Right lobe of liver (tissue), 6 donors: Measurements from ENCODE around the gene CTSA. TPM values are rescaled to one million over a fixed set of nuclear protein-coding genes. Genes with fewer than 3 reads are reported as not detected.
A peak's percentile ranks its signal among the peaks of the same experiment; 100 is the strongest.

ENCODE experiments used
- ATAC-seq, 4 donors: fragments of 200-7000 bp; cut with Tn5 transposase; one replicate each; pipeline ENCODE4 v1.9.1; 2020; ENCODE audit warnings: mild to moderate bottlenecking in 4 of 4, moderate library complexity in 4 of 4
- DNase-seq, 3 donors: peaks; one replicate each; pipeline ENCODE4 v3.0.0-alpha.2; 2020
- H3K27ac ChIP-seq, 3 donors: fragments of 200-600 bp; one replicate each; pipeline ENCODE4 v1.8.0; 2022
- H3K27me3 ChIP-seq, 2 donors: fragments of 200-600 bp; one replicate each; pipeline ENCODE4 v1.8.0; 2022
- H3K36me3 ChIP-seq, 4 donors: fragments of 200-600 bp; sonication (generic) in 1 of 4; one replicate each; pipeline versions ENCODE4 v1.5.1 to v1.8.0; 2017 to 2022; ENCODE audit warnings: control low read depth in 1 of 4
- H3K4me1 ChIP-seq, 4 donors: fragments of 200-600 bp; sonication (generic) in 1 of 4; one replicate each; pipeline versions ENCODE4 v1.5.1 to v1.8.0; 2017 to 2022; ENCODE audit warnings: control low read depth in 1 of 4
- H3K4me3 ChIP-seq, 3 donors: fragments of 200-600 bp; one replicate each; pipeline ENCODE4 v1.8.0; 2022
- H3K9me3 ChIP-seq, 4 donors: fragments of 200-600 bp; sonication (generic) in 1 of 4; one replicate each; pipeline versions ENCODE4 v1.5.1 to v1.8.0; 2017 to 2022; ENCODE audit warnings: control low read depth in 1 of 4
- POLR2A ChIP-seq: fragments of 450-650 bp; IDR thresholded peaks from one replicate; pipeline ENCODE4 v1.6.1; 2017; ENCODE audit warnings: antibody characterized with exemption, mild to moderate bottlenecking
- WGBS: methylation state at CpG from one replicate; pipeline ENCODE4 v1.1.6; 2018; ENCODE audit warnings: low coverage, low lambda C conversion rate; ENCODE audit not compliant: insufficient coverage; ENCODE audit errors: missing lambda C conversion rate; 5-methylcytosine and 5-hydroxymethylcytosine counted together
- intact Hi-C, 2 donors: fragments of 100-400 bp; cut with DNase I; formaldehyde crosslinking; loops; one replicate each; pipeline versions ENCODE4 v1.11.2 to v1.14.1; 2022
- total RNA-seq, 6 experiments: library from RNA; depleted of rRNA in 2 of 6; stranded (reverse); fragments of >200 nt in 2 of 6; fragmentation: NEBNext Ultra II Directional in 3 of 6; extraction: Animal tissue kit (Norgen Biotek cat#: 25700) in 3 of 6; gene quantifications; one replicate each; pipeline versions ENCODE4 v1.1.0 to v1.2.4, GENCODE V29; 2016 to 2023
- TF ChIP-seq, protein P1 (sequence below), 4 donors: fragments of 200-600 bp in 3 of 4; fragments of 450-650 bp in 1 of 4; IDR thresholded peaks; one replicate each; pipeline versions ENCODE4 v1.5.1 to v1.8.0; 2016 to 2022; ENCODE audit warnings: antibody characterized with exemption in 4 of 4, mild to moderate bottlenecking in 2 of 4
- donor health status: DM: no; HTN: yes; CAD: no.
- donor health status: DM: no; HTN: no; CAD: no.
- donor health status: DM: no; HTN: no; CAD: no.
- donor health status: DM: no; HTN: yes; CAD: no.
- donor health status: DM: no; HTN: yes; CAD: no.

CTSA gene
- total RNA-seq, 6 experiments from 2014 or later, result 54.4 to 194 (median 134) TPM

DNA sequence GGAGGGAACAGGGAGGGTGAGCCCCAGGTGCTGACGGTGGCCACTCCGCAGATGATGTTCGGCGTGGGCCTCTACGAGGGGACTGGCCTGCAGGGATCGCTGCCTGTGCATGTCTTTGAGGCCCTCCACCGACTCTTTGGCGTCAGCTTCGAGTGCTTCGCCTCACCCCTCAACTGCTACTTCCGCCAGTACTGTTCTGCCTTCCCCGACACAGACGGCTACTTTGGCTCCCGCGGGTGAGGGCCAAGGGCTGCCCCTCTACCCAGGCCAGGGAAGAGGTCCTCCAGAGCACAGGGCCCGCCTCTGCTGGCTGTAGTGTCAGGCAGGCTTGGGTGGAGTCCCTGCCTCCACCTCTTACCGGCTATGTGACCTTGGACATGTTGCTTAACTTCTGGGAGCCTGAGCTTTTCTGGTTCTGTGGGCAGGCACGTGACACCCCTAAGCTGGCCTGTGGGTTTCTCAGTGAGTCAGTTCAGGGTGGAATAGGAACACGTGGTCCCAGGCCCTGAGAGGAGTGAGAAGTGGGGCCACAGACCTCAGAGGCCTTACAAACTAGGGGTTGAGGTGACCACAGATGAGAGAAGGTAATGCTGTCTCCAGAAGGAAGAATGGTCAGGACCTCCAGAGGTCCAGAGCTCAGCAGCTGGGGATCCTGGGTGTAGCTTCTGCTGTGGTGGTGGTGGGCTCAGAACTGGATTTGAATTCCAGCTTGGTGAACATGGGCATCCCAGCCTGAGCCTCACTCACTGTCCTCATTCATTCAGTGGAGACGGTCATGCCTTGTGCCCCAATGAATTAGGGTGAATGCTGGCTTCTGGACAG is 55.2 kb downstream of the CTSA start:
- Histone ChIP-seq H3K27ac (peak overlapping the region; percentile 62 to 76 (median 68)), H3K4me3 (no peak overlapping the region), H3K36me3 (peaks cover 5 to 76% (median 30%) of the 10 kb centered on the region in 4 donors), H3K9me3 (no peaks in the 10 kb centered on the region), H3K27me3 (no peaks in the 10 kb centered on the region), H3K4me1 (peaks cover 0 to 23% (median 3%) of the 10 kb centered on the region in 4 donors)
- DNase-seq, result peak; percentile 78 to 90 (median 89)
- TF ChIP-seq, protein P1, sequence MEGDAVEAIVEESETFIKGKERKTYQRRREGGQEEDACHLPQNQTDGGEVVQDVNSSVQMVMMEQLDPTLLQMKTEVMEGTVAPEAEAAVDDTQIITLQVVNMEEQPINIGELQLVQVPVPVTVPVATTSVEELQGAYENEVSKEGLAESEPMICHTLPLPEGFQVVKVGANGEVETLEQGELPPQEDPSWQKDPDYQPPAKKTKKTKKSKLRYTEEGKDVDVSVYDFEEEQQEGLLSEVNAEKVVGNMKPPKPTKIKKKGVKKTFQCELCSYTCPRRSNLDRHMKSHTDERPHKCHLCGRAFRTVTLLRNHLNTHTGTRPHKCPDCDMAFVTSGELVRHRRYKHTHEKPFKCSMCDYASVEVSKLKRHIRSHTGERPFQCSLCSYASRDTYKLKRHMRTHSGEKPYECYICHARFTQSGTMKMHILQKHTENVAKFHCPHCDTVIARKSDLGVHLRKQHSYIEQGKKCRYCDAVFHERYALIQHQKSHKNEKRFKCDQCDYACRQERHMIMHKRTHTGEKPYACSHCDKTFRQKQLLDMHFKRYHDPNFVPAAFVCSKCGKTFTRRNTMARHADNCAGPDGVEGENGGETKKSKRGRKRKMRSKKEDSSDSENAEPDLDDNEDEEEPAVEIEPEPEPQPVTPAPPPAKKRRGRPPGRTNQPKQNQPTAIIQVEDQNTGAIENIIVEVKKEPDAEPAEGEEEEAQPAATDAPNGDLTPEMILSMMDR (IDR thresholded peaks at IDR 0.05), result no peak
- peak; percentile 29 for TF ChIP-seq POLR2A
- peak; percentile 84 to 90 (median 88) for ATAC-seq
- intact Hi-C loops, result loop anchor here in 1 of 2 donors (10.0 kb wide), 1 partner anchor 52 kb away; the partner anchor contains the start of genes CTSA and NEURL2
- 29% methylated on average over 2 of the region's 20 CpGs for WGBS

DNA sequence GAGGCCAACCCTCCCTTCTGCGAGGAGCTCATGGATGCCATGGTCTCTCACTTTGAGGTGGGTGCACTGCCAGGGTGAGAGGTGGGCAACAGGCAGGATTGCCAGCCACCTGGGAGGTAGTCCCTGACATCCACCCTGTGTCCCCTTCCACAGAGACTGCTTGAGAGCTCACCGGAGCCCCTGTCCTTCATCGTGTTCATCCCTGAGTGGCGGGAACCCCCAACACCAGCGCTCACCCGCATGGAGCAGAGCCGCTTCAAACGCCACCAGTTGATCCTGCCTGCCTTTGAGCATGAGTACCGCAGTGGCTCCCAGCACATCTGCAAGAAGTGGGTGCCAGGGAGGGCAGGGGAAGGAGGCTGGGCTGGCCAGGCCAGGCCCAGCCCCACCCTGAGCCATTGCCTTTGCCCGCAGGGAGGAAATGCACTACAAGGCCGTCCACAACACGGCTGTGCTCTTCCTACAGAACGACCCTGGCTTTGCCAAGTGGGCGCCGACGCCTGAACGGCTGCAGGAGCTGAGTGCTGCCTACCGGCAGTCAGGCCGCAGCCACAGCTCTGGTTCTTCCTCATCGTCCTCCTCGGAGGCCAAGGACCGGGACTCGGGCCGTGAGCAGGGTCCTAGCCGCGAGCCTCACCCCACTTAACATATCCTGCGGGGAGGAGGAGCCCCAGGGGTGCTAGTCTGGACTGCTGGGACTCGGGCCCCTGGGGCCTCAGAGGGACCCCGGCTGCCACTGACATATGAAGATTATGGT is 56.2 kb downstream of the CTSA start:
- TF ChIP-seq POLR2A, result no peak
- TF ChIP-seq, protein P1 (IDR thresholded peaks at IDR 0.05), result no peak
- DNase-seq (no peak), ATAC-seq (no peak)
- H3K27ac ChIP-seq, result peak overlapping the region; percentile 62 to 76 (median 68)
- H3K9me3 ChIP-seq, result no peaks in the 10 kb centered on the region
- no CpG with 5 or more reads among the region's 29 CpGs for WGBS
- peaks cover 0 to 23% (median 3%) of the 10 kb centered on the region in 4 donors for H3K4me1 ChIP-seq
- peaks cover 5 to 81% (median 33%) of the 10 kb centered on the region in 4 donors for H3K36me3 ChIP-seq
- H3K4me3 ChIP-seq, result no peak overlapping the region
- no peaks in the 10 kb centered on the region for H3K27me3 ChIP-seq
- intact Hi-C loops, result loop anchor here in 1 of 2 donors (10.0 kb wide), 1 partner anchor 52 kb away; the partner anchor contains the start of genes CTSA and NEURL2

DNA sequence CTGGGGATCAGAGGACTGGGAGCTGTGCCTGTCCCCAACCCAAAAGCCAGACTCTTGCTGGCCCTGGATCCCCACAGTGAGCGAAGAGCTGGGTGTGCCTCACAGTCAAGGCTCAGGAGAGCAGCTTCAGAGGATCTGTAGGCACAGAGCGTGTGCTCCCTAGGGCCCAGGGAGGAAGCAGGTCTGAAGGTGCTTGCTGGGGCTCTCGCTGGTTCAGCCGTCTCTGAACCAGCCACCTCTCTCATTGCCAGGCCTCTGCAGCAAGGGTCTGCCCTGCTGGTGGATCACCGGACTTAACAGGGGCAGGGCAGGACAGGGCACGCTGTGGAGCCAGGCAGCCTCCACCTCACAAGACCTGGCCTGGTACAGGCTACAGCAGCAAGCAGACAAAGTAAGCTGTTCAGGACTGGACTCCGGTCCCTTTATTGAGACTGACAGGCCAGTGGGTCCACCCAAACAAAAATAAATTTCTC is 57.2 kb downstream of the CTSA start:
- Histone ChIP-seq H3K9me3 (no peaks in the 10 kb centered on the region), H3K27ac (no peak overlapping the region), H3K36me3 (peaks cover 5 to 81% (median 29%) of the 10 kb centered on the region in 4 donors), H3K4me1 (peaks cover 0 to 23% (median 3%) of the 10 kb centered on the region in 4 donors), H3K4me3 (no peak overlapping the region), H3K27me3 (no peaks in the 10 kb centered on the region)
- TF ChIP-seq, protein P1 (IDR thresholded peaks at IDR 0.05), result no peak
- TF ChIP-seq POLR2A, result no peak
- ATAC-seq, result no peak
- no CpG with 5 or more reads among the region's 7 CpGs for WGBS
- intact Hi-C loops, result loop anchor here in 1 of 2 donors (10.0 kb wide), 1 partner anchor 53 kb away; the partner anchor contains the start of genes CTSA and NEURL2
- DNase-seq, result no peak

Other genes with a start within 250 kb of the CTSA start
- not detected for gene WFDC11, start 221.1 kb upstream of the CTSA start, total RNA-seq
- gene WFDC13, start 189.3 kb upstream of the CTSA start, total RNA-seq, result not detected
- not detected for gene WFDC10B, start 186.3 kb upstream of the CTSA start, total RNA-seq
- gene SPINT4, start 169.0 kb upstream of the CTSA start, total RNA-seq, result not detected
- gene WFDC3, start 99.5 kb upstream of the CTSA start, total RNA-seq, result under 1 TPM in 2 of 6 experiments, not detected in 4; 0.49 to 0.73 TPM
- gene DNTTIP1, start 99.4 kb upstream of the CTSA start, total RNA-seq, result 10 to 100 TPM in 3 of 6 experiments, 1 to 10 TPM in 3; 7.5 to 15.7 (median 11.3) TPM
- 1 to 10 TPM in 4 of 6 experiments, under 1 TPM in 1, not detected in 1; 0.66 to 5.8 (median 3.7) TPM for gene UBE2C, start 78.7 kb upstream of the CTSA start, total RNA-seq
- 1 to 10 TPM in 1 of 6 experiments, under 1 TPM in 2, not detected in 3; 0.37 to 3.5 (median 0.86) TPM for gene TNNC2, start 64.0 kb upstream of the CTSA start, total RNA-seq
- gene SNX21, start 57.5 kb upstream of the CTSA start, total RNA-seq, result 10 to 100 TPM in 2 of 6 experiments, 1 to 10 TPM in 4; 3.4 to 21.8 (median 6.8) TPM
- gene ACOT8, start 33.9 kb upstream of the CTSA start, total RNA-seq, result 10 to 100 TPM; 13.9 to 32.1 (median 19.4) TPM
- 1 to 10 TPM; 1.7 to 2.7 (median 1.9) TPM for gene ZSWIM3, start 33.7 kb upstream of the CTSA start, total RNA-seq
- gene ZSWIM1, start 10.1 kb upstream of the CTSA start, total RNA-seq, result 1 to 10 TPM; 2.4 to 3.3 (median 3.1) TPM
- 1 to 10 TPM in 5 of 6 experiments, under 1 TPM in 1; 0.50 to 3.2 (median 2.0) TPM for gene SPATA25, start 3.7 kb upstream of the CTSA start, total RNA-seq
- gene NEURL2, start 127 bp upstream of the CTSA start, total RNA-seq, result 1 to 10 TPM; 3.6 to 8.8 (median 5.4) TPM
- gene PLTP, start 20.8 kb downstream of the CTSA start, total RNA-seq, result 10 to 100 TPM in 5 of 6 experiments, 1 to 10 TPM in 1; 9.6 to 70.2 (median 35.6) TPM
- gene PCIF1, start 43.3 kb downstream of the CTSA start, total RNA-seq, result 10 to 100 TPM in 2 of 6 experiments, 1 to 10 TPM in 4; 7.8 to 12.1 (median 9.5) TPM
- 1 to 10 TPM; 6.5 to 9.3 (median 7.8) TPM for gene ZNF335, start 80.9 kb downstream of the CTSA start, total RNA-seq
- 1 to 10 TPM in 4 of 6 experiments, under 1 TPM in 2; 0.61 to 2.4 (median 1.3) TPM for gene MMP9, start 117.6 kb downstream of the CTSA start, total RNA-seq
- under 1 TPM in 3 of 6 experiments, not detected in 3; 0.32 to 0.91 (median 0.64) TPM for gene SLC12A5, start 137.9 kb downstream of the CTSA start, total RNA-seq
- 10 to 100 TPM in 1 of 6 experiments, 1 to 10 TPM in 5; 5.1 to 10.4 (median 8.8) TPM for gene NCOA5, start 198.6 kb downstream of the CTSA start, total RNA-seq
- 10 to 100 TPM in 2 of 6 experiments, 1 to 10 TPM in 4; 8.8 to 11.7 (median 9.4) TPM for gene CD40, start 227.0 kb downstream of the CTSA start, total RNA-seq